Transverse colon (tissue), 4 donors: ENCODE measurements around the gene ARL5B.

Experiments
- CTCF ChIP-seq, 5 experiments: fragments of 200-600 bp in 3 of 5; fragments of 450-650 bp in 2 of 5; sonication (generic) in 3 of 5; IDR thresholded peaks; 1 replicate in 2 of 5; 2 replicates in 3 of 5; pipeline ENCODE4 v1.5.1; 2016 to 2017; ENCODE audit warnings: antibody characterized with exemption in 5 of 5, inconsistent platforms in 3 of 5, mild to moderate bottlenecking in 2 of 5, moderate library complexity in 1 of 5
- EP300 ChIP-seq: sonication (generic); formaldehyde crosslinking; IDR thresholded peaks from one replicate; pipeline ENCODE4 v1.6.1; 2017; ENCODE audit warnings: antibody characterized with exemption, low read depth
- POLR2A ChIP-seq: fragments of 450-650 bp; IDR thresholded peaks from one replicate; pipeline ENCODE4 v1.6.1; 2016; ENCODE audit warnings: antibody characterized with exemption, mild to moderate bottlenecking, moderate library complexity
- POLR2AphosphoS5 ChIP-seq, 3 donors: sonication (generic); formaldehyde crosslinking; IDR thresholded peaks; one replicate each; pipeline ENCODE4 v1.6.1; 2016; ENCODE audit warnings: antibody characterized with exemption in 3 of 3

- TF ChIP-seq CTCF (IDR thresholded peaks at IDR 0.05), result no peak
- TF ChIP-seq POLR2A, result no peak
- TF ChIP-seq EP300, result no peak
- no peak for TF ChIP-seq POLR2AphosphoS5 (IDR thresholded peaks at IDR 0.05)
Observed at GRCh38 chr10:18699849-18700840, 40.9 kb downstream of the ARL5B start.
